SKM-1 (cell line): ENCODE data around the gene PRSS33.

Source experiments
- DNase-seq: peaks from one replicate; lab custom pipeline; 2025; ENCODE audit not compliant: unreplicated experiment; lab: John Stamatoyannopoulos, UW

PRSS33 gene

DNA sequence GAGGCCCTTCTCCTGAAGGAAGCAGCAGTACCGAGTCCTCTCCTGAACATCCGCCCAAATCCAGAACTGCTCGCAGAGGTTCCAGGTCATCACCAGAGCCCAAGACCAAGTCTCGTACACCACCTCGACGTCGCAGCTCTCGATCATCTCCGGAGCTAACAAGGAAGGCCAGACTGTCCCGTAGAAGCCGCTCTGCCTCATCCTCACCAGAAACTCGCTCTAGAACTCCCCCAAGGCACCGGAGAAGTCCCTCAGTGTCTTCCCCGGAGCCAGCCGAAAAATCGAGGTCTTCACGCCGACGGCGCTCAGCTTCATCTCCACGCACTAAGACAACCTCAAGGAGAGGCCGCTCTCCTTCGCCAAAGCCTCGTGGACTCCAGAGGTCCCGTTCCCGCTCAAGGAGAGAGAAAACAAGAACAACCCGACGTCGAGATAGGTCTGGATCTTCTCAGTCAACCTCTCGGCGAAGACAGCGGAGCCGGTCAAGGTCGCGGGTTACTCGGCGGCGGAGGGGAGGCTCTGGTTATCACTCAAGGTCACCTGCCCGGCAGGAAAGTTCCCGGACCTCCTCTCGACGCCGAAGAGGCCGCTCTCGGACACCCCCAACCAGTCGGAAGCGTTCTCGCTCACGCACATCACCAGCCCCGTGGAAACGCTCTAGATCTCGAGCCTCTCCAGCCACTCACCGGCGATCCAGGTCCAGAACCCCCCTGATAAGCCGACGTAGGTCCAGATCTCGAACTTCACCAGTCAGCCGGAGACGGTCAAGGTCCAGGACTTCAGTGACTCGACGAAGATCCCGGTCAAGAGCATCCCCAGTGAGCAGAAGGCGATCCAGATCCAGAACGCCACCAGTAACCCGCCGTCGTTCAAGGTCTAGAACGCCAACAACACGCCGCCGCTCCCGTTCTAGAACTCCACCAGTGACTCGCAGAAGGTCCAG, 21.6 kb downstream of the PRSS33 start:
- DNase-seq: no peak

GRCh38 chr16:2764718-2765117, 22.6 kb downstream of the PRSS33 start:
- no peak for DNase-seq

GRCh38 chr16:2763173-2763572, 24.2 kb downstream of the PRSS33 start:
- DNase-seq: no peak

- no peak for DNase-seq
Observed at GRCh38 chr16:2762711-2763110, 24.6 kb downstream of the PRSS33 start.

GRCh38 chr16:2761886-2762583, 25.3 kb downstream of the PRSS33 start:
- no peak for DNase-seq

DNA sequence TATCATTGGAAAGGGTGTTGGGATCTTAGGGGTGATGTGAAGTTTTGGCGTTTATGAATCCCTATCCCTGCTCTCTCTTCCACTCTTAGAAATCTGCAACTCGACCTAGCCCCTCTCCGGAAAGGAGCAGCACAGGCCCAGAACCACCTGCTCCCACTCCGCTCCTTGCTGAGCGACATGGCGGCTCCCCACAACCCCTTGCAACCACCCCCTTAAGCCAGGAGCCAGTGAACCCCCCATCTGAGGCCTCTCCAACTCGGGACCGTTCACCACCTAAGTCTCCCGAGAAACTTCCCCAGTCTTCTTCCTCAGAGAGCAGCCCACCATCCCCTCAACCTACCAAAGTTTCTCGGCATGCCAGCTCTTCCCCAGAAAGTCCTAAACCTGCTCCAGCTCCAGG, 25.9 kb downstream of the PRSS33 start:
- no peak for DNase-seq

GRCh38 chr16:2757344-2757743, 30.0 kb downstream of the PRSS33 start:
- no peak for DNase-seq

- DNase-seq: no peak
Observed at GRCh38 chr16:2756288-2757015, 30.9 kb downstream of the PRSS33 start.

- DNase-seq: no peak
Observed at GRCh38 chr16:2755158-2755557, 32.2 kb downstream of the PRSS33 start.

DNA sequence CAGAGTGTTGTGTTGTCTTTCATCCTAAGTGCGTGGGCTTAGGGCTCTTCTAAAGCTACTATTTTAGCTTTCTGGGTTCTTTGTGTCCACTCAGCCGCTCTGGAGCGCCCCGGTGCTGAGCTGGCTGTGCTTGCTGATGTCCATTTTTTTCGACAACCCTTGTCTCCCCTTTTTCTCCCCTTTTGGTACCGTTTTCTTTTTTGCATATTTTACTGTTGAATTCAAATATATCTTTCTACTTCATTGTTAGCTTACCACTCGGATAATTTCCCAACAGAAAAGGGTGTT, 33.7 kb downstream of the PRSS33 start:
- no peak for DNase-seq

- peak; percentile 76 for DNase-seq
Observed at GRCh38 chr16:2752850-2753732, 34.3 kb downstream of the PRSS33 start.

GRCh38 chr16:2752035-2752849, 35.1 kb downstream of the PRSS33 start, which contains the start of gene SRRM2:
SRRM2 (plus strand) TSS chr16:2752638; CDS start chr16:2756365, 3,727 bp downstream.
- DNase-seq: peak; percentile 96

- peak; percentile 50 for DNase-seq
Observed at GRCh38 chr16:2751577-2752034, 35.8 kb downstream of the PRSS33 start.

DNA sequence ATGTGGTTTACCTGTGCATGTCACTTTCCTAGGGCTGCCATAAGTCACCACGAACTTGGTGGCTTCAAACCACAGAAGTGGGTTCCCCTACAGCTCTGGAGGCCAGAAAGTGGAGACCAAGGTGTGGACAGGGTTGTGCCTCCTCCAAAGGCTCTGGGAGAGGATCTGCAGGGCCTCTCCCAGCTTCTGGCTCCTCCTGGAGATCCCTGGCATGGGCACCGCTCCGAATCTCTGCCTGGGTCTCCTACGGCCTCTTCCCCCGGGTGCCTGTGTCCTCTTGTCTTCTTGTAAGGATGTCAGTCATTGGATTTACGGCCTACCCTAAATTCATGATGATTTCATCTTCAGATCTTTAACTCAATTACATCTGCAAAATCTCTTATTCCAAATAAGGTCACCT, 37.4 kb downstream of the PRSS33 start:
- no peak for DNase-seq

DNA sequence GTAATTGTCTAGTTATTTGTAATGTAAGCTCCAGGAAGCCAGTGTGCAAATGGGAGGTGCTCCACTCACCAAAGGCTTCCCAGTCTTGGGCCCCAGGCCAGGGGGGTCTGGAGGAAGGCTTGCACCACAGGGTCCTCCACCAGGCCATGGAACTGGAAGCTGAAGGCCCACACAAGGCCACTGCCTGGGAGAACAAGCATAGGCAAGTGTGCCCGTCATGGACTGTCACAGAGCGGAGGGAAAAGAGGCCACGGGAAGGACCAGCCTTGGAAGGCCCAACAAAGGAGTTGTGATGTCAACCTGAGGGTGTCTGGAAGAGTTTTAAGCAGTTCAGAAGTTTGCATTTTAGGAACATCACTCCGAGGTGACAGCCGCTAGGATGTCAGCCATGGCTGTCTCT, 37.9 kb downstream of the PRSS33 start:
- no peak for DNase-seq

- no peak for DNase-seq
Observed at GRCh38 chr16:2748757-2749455, 38.5 kb downstream of the PRSS33 start.

GRCh38 chr16:2745961-2746360, 41.4 kb downstream of the PRSS33 start:
- DNase-seq: no peak

- no peak for DNase-seq
Observed at GRCh38 chr16:2745116-2745890, 42.1 kb downstream of the PRSS33 start.
